GM23248 (cell line): Measurements from ENCODE around the gene SUGCT. TPM values are rescaled to one million over a fixed set of nuclear protein-coding genes. Genes with fewer than 3 reads are reported as not detected.
A peak's percentile ranks its signal among the peaks of the same experiment; 100 is the strongest.
"Not testable (repeated sequence)": the region's sequence is repeated elsewhere in the genome, so short reads cannot be mapped to it uniquely, and the experiment has no call there.

Experiments used
- DNase-seq: peaks from one replicate; pipeline ENCODE4 v3.0.0-alpha.2; 2015
- H2AFZ ChIP-seq: fragments of 200-600 bp; sonication (generic); 2 replicates; pipeline ENCODE4 v1.6.1; 2016; ENCODE audit warnings: antibody characterized with exemption
- H3F3A ChIP-seq: fragments of 200-600 bp; sonication (generic); 2 replicates; pipeline ENCODE4 v1.6.1; 2016; ENCODE audit warnings: mild to moderate bottlenecking, antibody characterized with exemption, mixed run types; ENCODE audit not compliant: insufficient read depth
- H3K27ac ChIP-seq: fragments of 200-600 bp; sonication (generic); 2 replicates; pipeline ENCODE4 v1.5.1; 2016; ENCODE audit warnings: mild to moderate bottlenecking
- H3K27me3 ChIP-seq: fragments of 200-600 bp; sonication (generic); replicated peaks from 2 replicates; pipeline ENCODE4 v1.6.1; 2016; ENCODE audit warnings: mild to moderate bottlenecking; ENCODE audit not compliant: insufficient read depth
- H3K36me3 ChIP-seq: fragments of 200-600 bp; sonication (generic); 2 replicates; pipeline ENCODE4 v1.6.1; 2016; ENCODE audit warnings: low read depth, mild to moderate bottlenecking
- H3K4me1 ChIP-seq: fragments of 200-600 bp; sonication (generic); 2 replicates; pipeline ENCODE4 v1.6.1; 2016; ENCODE audit warnings: mild to moderate bottlenecking; ENCODE audit not compliant: insufficient read depth
- H3K4me2 ChIP-seq: fragments of 200-600 bp; sonication (generic); one replicate; pipeline ENCODE4 v1.6.1; 2016; ENCODE audit warnings: mild to moderate bottlenecking; ENCODE audit not compliant: unreplicated experiment
- H3K4me3 ChIP-seq: fragments of 200-600 bp; sonication (generic); 2 replicates; pipeline ENCODE4 v1.5.1; 2016; ENCODE audit warnings: mild to moderate bottlenecking
- H3K79me2 ChIP-seq: fragments of 200-600 bp; sonication (generic); 2 replicates; pipeline ENCODE4 v1.6.1; 2016; ENCODE audit warnings: mild to moderate bottlenecking; ENCODE audit not compliant: insufficient read depth
- H3K9ac ChIP-seq: fragments of 200-600 bp; sonication (generic); 2 replicates; pipeline ENCODE4 v1.6.1; 2016; ENCODE audit warnings: mild to moderate bottlenecking
- H3K9me2 ChIP-seq: fragments of 200-600 bp; sonication (generic); 2 replicates; pipeline ENCODE4 v1.6.1; 2016; ENCODE audit warnings: mixed run types, mild to moderate bottlenecking, moderate library complexity; ENCODE audit not compliant: insufficient read depth
- H3K9me3 ChIP-seq: fragments of 200-600 bp; sonication (generic); one replicate; pipeline ENCODE4 v1.6.1; 2017; ENCODE audit warnings: low read depth
- H4K20me1 ChIP-seq: fragments of 200-600 bp; sonication (generic); 2 replicates; pipeline ENCODE4 v1.6.0; 2016; ENCODE audit not compliant: insufficient read depth
- EZH2 ChIP-seq: fragments of 200-600 bp; sonication (generic); IDR thresholded peaks from 2 replicates; pipeline ENCODE4 v1.6.1; 2018; ENCODE audit warnings: antibody characterized with exemption, mild to moderate bottlenecking; ENCODE audit not compliant: insufficient read depth, poor library complexity, severe bottlenecking
- EZH2phosphoT487 ChIP-seq: fragments of 200-600 bp; sonication (generic); IDR thresholded peaks from 2 replicates; pipeline ENCODE4 v1.6.1; 2018; ENCODE audit warnings: antibody characterized with exemption, moderate library complexity, mild to moderate bottlenecking, low read depth; ENCODE audit not compliant: insufficient read depth
- WGBS, 2 experiments: methylation state at CpG; one replicate each; pipeline ENCODE4 v1.1.6; 2015 to 2017; ENCODE audit warnings: low lambda C conversion rate in 2 of 2, low coverage in 1 of 2; ENCODE audit errors: missing lambda C conversion rate in 2 of 2; 5-methylcytosine and 5-hydroxymethylcytosine counted together
- in situ Hi-C: fragments of 300-500 bp; cut with MboI; formaldehyde crosslinking; loops from 2 replicates; pipeline ENCODE4 v1.15.0; 2020
- polyA plus RNA-seq: library from polyadenylated mRNA; unstranded; fragments of >200 nt; fragmentation: Nextera tagmentation; extraction: Ambion mirVana; gene quantifications from 2 replicates; pipeline ENCODE4 v1.2.1, GENCODE V29; 2016
- total RNA-seq: library from RNA; depleted of rRNA; stranded (reverse); fragments of >200 nt; shearing (Covaris generic); gene quantifications from 2 replicates; pipeline ENCODE4 v1.2.3, GENCODE V29; 2014

The SUGCT gene
- total and polyA plus RNA-seq, 2 experiments from 2014 or later, result 2.2 to 7.1 TPM

DNA sequence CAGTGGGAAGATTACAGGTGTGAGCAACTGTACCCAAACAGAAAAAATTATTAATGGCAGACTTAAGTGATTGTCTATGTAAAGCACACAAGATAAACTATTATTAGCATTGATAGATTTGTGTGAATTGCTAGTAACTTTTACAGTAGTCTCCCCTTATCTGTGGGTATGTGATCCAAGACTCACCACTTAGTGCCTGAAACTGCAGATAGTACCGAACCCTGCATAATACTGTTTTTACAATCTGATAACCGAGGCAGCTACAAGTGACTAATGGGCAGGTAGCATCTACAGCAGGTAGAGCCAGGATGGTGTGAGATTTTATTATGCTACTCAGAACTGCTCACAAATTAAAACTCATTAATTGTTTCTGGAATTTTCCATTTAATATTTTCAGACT lies 31.9 kb upstream of the SUGCT start:
- Histone ChIP-seq H3K27ac (no peak overlapping the region), H3K9ac (no peak overlapping the region), H3K4me2 (no peak overlapping the region), H3K79me2 (peaks cover 13% of the 10 kb centered on the region; the same call in 1 of the 2 replicates), H3K9me2 (no peaks in the 10 kb centered on the region), H2AFZ (no peak overlapping the region), H3K27me3 (no peaks in the 10 kb centered on the region), H3K4me1 (no peaks in the 10 kb centered on the region), H3F3A (no peaks in the 10 kb centered on the region), H4K20me1 (no peaks in the 10 kb centered on the region), H3K4me3 (no peak overlapping the region), H3K9me3 (no peaks in the 10 kb centered on the region), H3K36me3 (peaks cover 6% of the 10 kb centered on the region; the same call in 1 of the 2 replicates)
- WGBS, 2 experiments, result 95 to 96% methylated on average over 2 of the region's 2 CpGs
- TF ChIP-seq EZH2phosphoT487, result no peak
- TF ChIP-seq EZH2, result no peak
- in situ Hi-C loops, result no loop called here
- no peak for DNase-seq

DNA sequence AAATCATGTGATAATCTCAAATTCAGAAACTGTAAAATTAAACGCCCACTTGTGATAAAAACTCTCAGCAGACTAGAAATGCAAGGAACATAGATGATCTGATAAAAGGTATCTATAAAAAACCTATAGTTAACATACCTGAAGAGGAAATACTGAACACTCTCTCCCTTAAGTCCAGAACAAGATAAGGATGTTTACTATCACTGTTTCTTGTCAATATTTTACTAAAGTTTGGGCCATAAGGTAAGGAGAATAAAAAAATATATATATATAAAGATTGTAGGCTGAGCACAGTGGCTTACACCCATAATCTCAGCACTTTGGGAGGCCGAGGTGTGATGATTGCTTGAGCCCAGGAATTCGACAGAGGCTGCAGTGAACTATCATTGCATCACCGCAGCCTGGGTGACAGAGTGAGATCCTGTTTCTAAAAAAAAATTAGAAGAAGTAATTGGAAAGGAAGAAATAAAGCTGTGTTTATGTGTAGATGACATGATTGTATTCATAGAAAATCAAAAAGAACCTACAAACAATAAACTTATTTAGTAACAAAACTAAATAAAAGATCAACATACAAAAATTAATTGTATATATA lies 28.8 kb upstream of the SUGCT start:
- no peak overlapping the region for H3K4me2 ChIP-seq
- H3K4me3 ChIP-seq, result no peak overlapping the region
- H3K9me3 ChIP-seq, result no peaks in the 10 kb centered on the region
- in situ Hi-C loops, result no loop called here
- no peak overlapping the region for H2AFZ ChIP-seq
- no peaks in the 10 kb centered on the region for H4K20me1 ChIP-seq
- no peaks in the 10 kb centered on the region for H3K4me1 ChIP-seq
- no peaks in the 10 kb centered on the region for H3F3A ChIP-seq
- H3K79me2 ChIP-seq, result peaks cover 19% of the 10 kb centered on the region
- 77 to 83% methylated on average over 4 of the region's 4 CpGs for WGBS, 2 experiments
- no peaks in the 10 kb centered on the region for H3K9me2 ChIP-seq
- H3K36me3 ChIP-seq, result peaks cover 6% of the 10 kb centered on the region; the same call in 1 of the 2 replicates
- TF ChIP-seq EZH2 (no peak), EZH2phosphoT487 (no peak)
- peak; percentile 15 for DNase-seq
- no peak overlapping the region for H3K27ac ChIP-seq
- H3K9ac ChIP-seq, result no peak overlapping the region
- H3K27me3 ChIP-seq, result no peaks in the 10 kb centered on the region

DNA sequence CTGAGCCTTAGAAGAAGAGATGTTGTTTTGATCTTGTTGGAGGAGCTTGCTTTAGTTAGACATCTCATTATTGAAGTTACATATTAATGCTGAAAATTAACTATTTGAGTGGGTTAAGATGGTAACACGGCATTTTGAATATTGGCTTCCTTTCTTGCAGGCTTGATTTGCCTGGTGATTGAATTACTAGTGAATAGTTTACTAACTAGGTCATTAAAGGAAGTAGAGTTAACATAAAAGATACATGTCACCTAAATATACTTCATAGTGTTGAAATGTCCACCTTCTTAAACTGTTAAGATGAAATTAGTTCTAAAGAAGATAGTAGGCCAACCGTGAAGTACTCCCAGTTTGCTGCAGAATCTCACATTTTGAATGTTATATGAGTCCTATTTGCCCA lies 18.9 kb upstream of the SUGCT start:
- Histone ChIP-seq H3K36me3 (no peaks in the 10 kb centered on the region), H3K9ac (no peak overlapping the region), H3K9me3 (no peaks in the 10 kb centered on the region), H4K20me1 (no peaks in the 10 kb centered on the region), H3K9me2 (no peaks in the 10 kb centered on the region), H3K27ac (no peak overlapping the region), H3K4me1 (no peaks in the 10 kb centered on the region), H3K4me3 (no peak overlapping the region), H3F3A (no peaks in the 10 kb centered on the region), H2AFZ (no peak overlapping the region), H3K4me2 (no peak overlapping the region), H3K79me2 (no peaks in the 10 kb centered on the region), H3K27me3 (no peaks in the 10 kb centered on the region)
- 95 to 98% methylated on average over 2 of the region's 2 CpGs for WGBS, 2 experiments
- no peak for DNase-seq
- in situ Hi-C loops, result no loop called here
- TF ChIP-seq EZH2phosphoT487 (no peak), EZH2 (no peak)

- 93% methylated on average over 9 of the region's 9 CpGs for WGBS, 2 experiments
- in situ Hi-C loops, DNase-seq, H3K4me1 ChIP-seq, H3K9me3 ChIP-seq, H4K20me1 ChIP-seq, H3K27ac ChIP-seq, H3K4me3 ChIP-seq, H3K9ac ChIP-seq, H3K4me2 ChIP-seq, H3K27me3 ChIP-seq, H3K9me2 ChIP-seq, H3F3A ChIP-seq, H2AFZ ChIP-seq, H3K36me3 ChIP-seq, H3K79me2 ChIP-seq: not testable (repeated sequence)
Measured at GRCh38 chr7:40117199-40117598, 17.6 kb upstream of the SUGCT start.

GRCh38 chr7:40118201-40118600 lies 16.6 kb upstream of the SUGCT start:
- in situ Hi-C loops, H3F3A ChIP-seq, H3K4me2 ChIP-seq, H3K27ac ChIP-seq, H3K4me3 ChIP-seq, H3K4me1 ChIP-seq, H2AFZ ChIP-seq, H3K27me3 ChIP-seq, H3K9ac ChIP-seq, H3K9me2 ChIP-seq, H4K20me1 ChIP-seq, H3K9me3 ChIP-seq, H3K36me3 ChIP-seq, DNase-seq: not testable (repeated sequence)
- H3K79me2 ChIP-seq, result peaks cover 10% of the 10 kb centered on the region
- WGBS, 2 experiments, result 89 to 94% methylated on average over 7 of the region's 7 CpGs
